Measurements from ENCODE around the gene UNC79. TPM values are rescaled to one million over a fixed set of nuclear protein-coding genes. Genes with fewer than 3 reads are reported as not detected.

Gene UNC79
- total RNA-seq, 6 experiments from 2014 or later = 0.02 to 0.08 (median 0.05) TPM

GRCh38 chr14:93619176-93619793, 188.5 kb downstream of the UNC79 start:
- no peak overlapping the region for H3K4me3 Mint-ChIP-seq
- no peaks in the 10 kb centered on the region for H3K36me3 Mint-ChIP-seq (ENCODE audit: low read depth)
- TF ChIP-seq, protein P1, sequence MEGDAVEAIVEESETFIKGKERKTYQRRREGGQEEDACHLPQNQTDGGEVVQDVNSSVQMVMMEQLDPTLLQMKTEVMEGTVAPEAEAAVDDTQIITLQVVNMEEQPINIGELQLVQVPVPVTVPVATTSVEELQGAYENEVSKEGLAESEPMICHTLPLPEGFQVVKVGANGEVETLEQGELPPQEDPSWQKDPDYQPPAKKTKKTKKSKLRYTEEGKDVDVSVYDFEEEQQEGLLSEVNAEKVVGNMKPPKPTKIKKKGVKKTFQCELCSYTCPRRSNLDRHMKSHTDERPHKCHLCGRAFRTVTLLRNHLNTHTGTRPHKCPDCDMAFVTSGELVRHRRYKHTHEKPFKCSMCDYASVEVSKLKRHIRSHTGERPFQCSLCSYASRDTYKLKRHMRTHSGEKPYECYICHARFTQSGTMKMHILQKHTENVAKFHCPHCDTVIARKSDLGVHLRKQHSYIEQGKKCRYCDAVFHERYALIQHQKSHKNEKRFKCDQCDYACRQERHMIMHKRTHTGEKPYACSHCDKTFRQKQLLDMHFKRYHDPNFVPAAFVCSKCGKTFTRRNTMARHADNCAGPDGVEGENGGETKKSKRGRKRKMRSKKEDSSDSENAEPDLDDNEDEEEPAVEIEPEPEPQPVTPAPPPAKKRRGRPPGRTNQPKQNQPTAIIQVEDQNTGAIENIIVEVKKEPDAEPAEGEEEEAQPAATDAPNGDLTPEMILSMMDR (IDR thresholded peaks at IDR 0.05) = peak; percentile 78
- H3K9me3 Mint-ChIP-seq = peaks cover 5% of the 10 kb centered on the region
- peak; percentile 56 for DNase-seq
- no peak overlapping the region for H3K27ac Mint-ChIP-seq
- H3K27me3 Mint-ChIP-seq (ENCODE audit: insufficient read depth) = peaks cover 7% of the 10 kb centered on the region
- no peaks in the 10 kb centered on the region for H3K4me1 Mint-ChIP-seq (ENCODE audit: low read depth)

- Mint-ChIP-seq H3K36me3 (ENCODE audit: low read depth) (no peaks in the 10 kb centered on the region), H3K27ac (no peak overlapping the region), H3K4me3 (no peak overlapping the region), H3K9me3 (no peaks in the 10 kb centered on the region; the same call in none of the 2 replicates), H3K4me1 (ENCODE audit: low read depth) (no peaks in the 10 kb centered on the region), H3K27me3 (ENCODE audit: insufficient read depth) (peaks cover 7% of the 10 kb centered on the region)
- no peak for DNase-seq
- TF ChIP-seq, protein P1 (IDR thresholded peaks at IDR 0.05) = no peak
These were observed 197.3 kb downstream of the UNC79 start for GRCh38 chr14:93628048-93628447.

DNA sequence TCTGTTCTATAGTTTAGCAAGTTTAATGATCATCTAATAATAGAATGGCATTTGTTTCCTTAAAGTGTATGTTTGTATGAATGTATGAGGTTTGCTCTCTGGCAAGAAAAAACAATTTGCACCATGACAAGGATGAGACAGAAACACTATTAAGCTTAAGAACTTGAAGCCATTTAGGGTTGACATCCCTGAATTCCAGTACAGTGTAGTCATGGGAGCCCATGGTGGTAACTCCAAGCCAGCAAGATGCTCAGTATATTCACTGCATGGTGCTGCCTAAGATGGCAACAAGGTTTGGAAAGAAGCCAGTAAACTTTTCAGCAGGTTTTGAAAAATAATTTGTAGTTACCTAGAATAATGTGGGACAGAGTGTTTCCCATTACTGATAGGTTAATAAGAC, 198.9 kb downstream of the UNC79 start:
- H3K4me3 Mint-ChIP-seq = no peak overlapping the region
- H3K27me3 Mint-ChIP-seq (ENCODE audit: insufficient read depth) = peaks cover 3% of the 10 kb centered on the region; the same call in 1 of the 2 replicates
- no peaks in the 10 kb centered on the region for H3K36me3 Mint-ChIP-seq (ENCODE audit: low read depth)
- TF ChIP-seq, protein P1 (IDR thresholded peaks at IDR 0.05) = no peak
- H3K4me1 Mint-ChIP-seq (ENCODE audit: low read depth) = no peaks in the 10 kb centered on the region
- H3K9me3 Mint-ChIP-seq = peaks cover 5% of the 10 kb centered on the region
- no peak for DNase-seq
- no peak overlapping the region for H3K27ac Mint-ChIP-seq

- no peak for DNase-seq
- Mint-ChIP-seq H3K27ac (no peak overlapping the region), H3K4me3 (no peak overlapping the region), H3K9me3 (peaks cover 55% of the 10 kb centered on the region), H3K36me3 (ENCODE audit: low read depth) (no peaks in the 10 kb centered on the region), H3K4me1 (ENCODE audit: low read depth) (no peaks in the 10 kb centered on the region), H3K27me3 (ENCODE audit: insufficient read depth) (no peaks in the 10 kb centered on the region; the same call in 1 of the 2 replicates)
- TF ChIP-seq, protein P1 (IDR thresholded peaks at IDR 0.05) = no peak
These were observed 208.1 kb downstream of the UNC79 start for GRCh38 chr14:93638790-93639189.

DNA sequence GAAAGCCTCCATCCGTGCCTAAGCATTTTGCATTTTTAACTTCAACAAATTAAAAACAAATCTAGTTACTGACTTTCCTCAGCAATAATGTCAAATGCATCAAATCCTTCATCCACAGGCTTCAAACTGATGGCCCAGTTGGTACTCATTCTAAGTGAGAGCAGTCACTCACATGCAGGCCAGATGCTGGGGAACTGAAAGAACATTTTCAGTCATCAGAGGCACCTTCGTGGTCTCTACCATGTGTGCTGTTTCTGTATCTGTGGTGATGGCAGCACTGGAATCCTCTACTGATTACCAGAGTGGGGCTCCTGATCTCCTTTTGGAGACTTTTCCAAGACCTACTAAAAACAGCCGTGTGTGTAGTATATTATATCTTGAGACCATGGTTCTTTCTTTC, 212.4 kb downstream of the UNC79 start:
- Mint-ChIP-seq H3K27me3 (ENCODE audit: insufficient read depth) (no peaks in the 10 kb centered on the region), H3K36me3 (ENCODE audit: low read depth) (no peaks in the 10 kb centered on the region), H3K4me3 (no peak overlapping the region), H3K4me1 (ENCODE audit: low read depth) (no peaks in the 10 kb centered on the region), H3K9me3 (peaks cover 42% of the 10 kb centered on the region), H3K27ac (no peak overlapping the region)
- TF ChIP-seq, protein P1 (IDR thresholded peaks at IDR 0.05) = no peak
- DNase-seq = no peak

Measured in HFFc6 (cell line).